H1 (cell line): ENCODE results near the gene USPL1.

ENCODE experiments used
- POLR2A ChIP-seq, 2 experiments: IDR thresholded peaks; 1 replicate in 1 of 2; 2 replicates in 1 of 2; pipeline ENCODE4 v1.6.1; 2011; ENCODE audit warnings: low read depth in 2 of 2, low read length in 2 of 2, mild to moderate bottlenecking in 2 of 2; ENCODE audit errors: control extremely low read depth in 1 of 2
- SP1 ChIP-seq: IDR thresholded peaks from 2 replicates; pipeline ENCODE4 v1.6.1; 2011; ENCODE audit warnings: low read depth, low read length
- TF ChIP-seq, protein P1 (sequence below): IDR thresholded peaks from 2 replicates; pipeline ENCODE4 v1.6.1; 2012; ENCODE audit warnings: low read length, inconsistent platforms
- TF ChIP-seq, protein P2 (sequence below), 3 experiments: IDR thresholded peaks; 1 replicate in 2 of 3; 2 replicates in 1 of 3; pipeline versions ENCODE4 v1.5.1 to v1.6.1; 2011; ENCODE audit warnings: low read length in 3 of 3, mild to moderate bottlenecking in 3 of 3, inconsistent platforms in 2 of 3, low read depth in 1 of 3, moderate library complexity in 1 of 3; ENCODE audit not compliant: insufficient read depth in 1 of 3; ENCODE audit errors: control extremely low read depth in 1 of 3

DNA sequence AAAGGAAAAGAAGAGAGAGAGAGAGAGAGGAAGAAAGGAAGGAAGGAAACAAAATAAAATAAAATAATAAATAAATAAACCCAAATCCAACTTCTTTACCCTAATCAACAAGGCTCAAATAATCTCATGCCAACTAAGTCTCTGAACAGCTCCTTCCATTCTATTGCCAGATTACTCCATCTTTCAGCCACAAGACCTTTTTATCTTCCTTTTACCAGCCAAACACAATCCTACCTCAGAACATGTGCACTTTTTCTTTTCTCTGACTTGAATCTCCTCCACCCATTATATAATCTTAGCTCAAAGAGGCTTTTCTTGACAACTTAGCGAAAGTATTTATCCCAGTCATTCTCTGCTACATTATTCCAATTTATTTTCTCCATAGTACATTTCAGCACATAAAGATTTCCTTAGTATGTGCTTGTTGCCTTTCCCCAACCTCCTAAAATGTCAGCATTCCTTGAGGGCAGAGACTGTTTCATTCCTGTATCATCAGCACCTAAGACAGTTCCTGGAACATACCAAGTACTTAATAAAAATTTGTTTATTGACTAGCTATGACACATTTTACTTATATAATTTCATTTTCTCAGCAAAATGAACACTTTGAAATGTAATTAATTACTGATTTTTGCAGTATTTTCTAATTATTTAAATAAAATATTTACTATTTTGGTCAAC lies 33.5 kb upstream of the USPL1 start:
- TF ChIP-seq POLR2A (IDR thresholded peaks at IDR 0.05; ENCODE audit: control extremely low read depth in 1 of 2, low read depth in 2 of 2, low read length in 2 of 2), result no peak
- TF ChIP-seq, protein P1, sequence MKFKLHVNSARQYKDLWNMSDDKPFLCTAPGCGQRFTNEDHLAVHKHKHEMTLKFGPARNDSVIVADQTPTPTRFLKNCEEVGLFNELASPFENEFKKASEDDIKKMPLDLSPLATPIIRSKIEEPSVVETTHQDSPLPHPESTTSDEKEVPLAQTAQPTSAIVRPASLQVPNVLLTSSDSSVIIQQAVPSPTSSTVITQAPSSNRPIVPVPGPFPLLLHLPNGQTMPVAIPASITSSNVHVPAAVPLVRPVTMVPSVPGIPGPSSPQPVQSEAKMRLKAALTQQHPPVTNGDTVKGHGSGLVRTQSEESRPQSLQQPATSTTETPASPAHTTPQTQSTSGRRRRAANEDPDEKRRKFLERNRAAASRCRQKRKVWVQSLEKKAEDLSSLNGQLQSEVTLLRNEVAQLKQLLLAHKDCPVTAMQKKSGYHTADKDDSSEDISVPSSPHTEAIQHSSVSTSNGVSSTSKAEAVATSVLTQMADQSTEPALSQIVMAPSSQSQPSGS, result no peak
- TF ChIP-seq, protein P2, sequence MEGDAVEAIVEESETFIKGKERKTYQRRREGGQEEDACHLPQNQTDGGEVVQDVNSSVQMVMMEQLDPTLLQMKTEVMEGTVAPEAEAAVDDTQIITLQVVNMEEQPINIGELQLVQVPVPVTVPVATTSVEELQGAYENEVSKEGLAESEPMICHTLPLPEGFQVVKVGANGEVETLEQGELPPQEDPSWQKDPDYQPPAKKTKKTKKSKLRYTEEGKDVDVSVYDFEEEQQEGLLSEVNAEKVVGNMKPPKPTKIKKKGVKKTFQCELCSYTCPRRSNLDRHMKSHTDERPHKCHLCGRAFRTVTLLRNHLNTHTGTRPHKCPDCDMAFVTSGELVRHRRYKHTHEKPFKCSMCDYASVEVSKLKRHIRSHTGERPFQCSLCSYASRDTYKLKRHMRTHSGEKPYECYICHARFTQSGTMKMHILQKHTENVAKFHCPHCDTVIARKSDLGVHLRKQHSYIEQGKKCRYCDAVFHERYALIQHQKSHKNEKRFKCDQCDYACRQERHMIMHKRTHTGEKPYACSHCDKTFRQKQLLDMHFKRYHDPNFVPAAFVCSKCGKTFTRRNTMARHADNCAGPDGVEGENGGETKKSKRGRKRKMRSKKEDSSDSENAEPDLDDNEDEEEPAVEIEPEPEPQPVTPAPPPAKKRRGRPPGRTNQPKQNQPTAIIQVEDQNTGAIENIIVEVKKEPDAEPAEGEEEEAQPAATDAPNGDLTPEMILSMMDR (IDR thresholded peaks at IDR 0.05; ENCODE audit: control extremely low read depth in 1 of 3, insufficient read depth in 1 of 3, low read depth in 1 of 3, low read length in 3 of 3), result no peak
- no peak for TF ChIP-seq SP1
